Endothelial cell of umbilical vein (primary cell): Measurements from ENCODE around the gene EIF2B5. TPM values are rescaled to one million over a fixed set of nuclear protein-coding genes. Genes with fewer than 3 reads are reported as not detected.
A peak's percentile ranks its signal among the peaks of the same experiment; 100 is the strongest.

Experiments used
- BruUV-seq: library from RNA; stranded (reverse); fragments of 400-500 nt; replicated peaks from 2 replicates; lab custom pipeline; 2021; lab: Mats Ljungman, UMichigan
- CTCF ChIA-PET: fragments of 300-600, 350-600 bp; sonication (Branson Sonifier 250); formaldehyde crosslinking; loops from one replicate; lab custom pipeline; 2021; ENCODE audit warnings: antibody characterized with exemption, inconsistent platforms; lab: Charles Lee
- POLR2A ChIA-PET: fragments of 300-600, 350-600 bp; sonication (Branson Sonifier 250); formaldehyde crosslinking; loops from one replicate; lab custom pipeline; 2021; ENCODE audit warnings: antibody characterized with exemption, inconsistent platforms; lab: Charles Lee
- DNase-seq: peaks from one replicate; pipeline ENCODE4 v3.0.0-alpha.2; 2011; ENCODE audit warnings: low read depth, low spot score
- FAIRE-seq: peaks from 2 replicates; lab custom pipeline; 2011; peaks lifted over from hg19 to GRCh38; lab: Jason Lieb, UNC
- H2AFZ ChIP-seq: 2 replicates; pipeline ENCODE4 v1.6.0; 2012; ENCODE audit warnings: low read depth, low read length, control low read depth, inconsistent platforms
- H3K27ac ChIP-seq: 2 replicates; pipeline ENCODE4 v1.5.1; 2011; ENCODE audit warnings: low read depth, mild to moderate bottlenecking, control low read depth, low read length, moderate library complexity; ENCODE audit not compliant: insufficient read depth
- H3K27me3 ChIP-seq, 2 experiments: 2 replicates each; pipeline versions ENCODE4 v1.6.0 to v1.6.1; 2011; ENCODE audit warnings: low read length in 2 of 2, mixed read lengths in 1 of 2; ENCODE audit not compliant: control insufficient read depth in 2 of 2, insufficient read depth in 2 of 2
- H3K36me3 ChIP-seq, 2 experiments: 2 replicates in 1 of 2; 3 replicates in 1 of 2; pipeline ENCODE4 v1.5.1; 2011; ENCODE audit warnings: low read length in 2 of 2, mild to moderate bottlenecking in 1 of 2, moderate library complexity in 1 of 2; ENCODE audit not compliant: control insufficient read depth in 2 of 2, insufficient read depth in 2 of 2; ENCODE audit errors: extremely low read depth in 1 of 2
- H3K4me1 ChIP-seq: 3 replicates; pipeline ENCODE4 v1.5.1; 2011; ENCODE audit warnings: mild to moderate bottlenecking, low read length; ENCODE audit not compliant: control insufficient read depth, insufficient read depth; ENCODE audit errors: extremely low read depth
- H3K4me2 ChIP-seq: 2 replicates; pipeline ENCODE4 v1.6.1; 2011; ENCODE audit warnings: low read length, control low read depth, mixed read lengths; ENCODE audit not compliant: insufficient read depth
- H3K4me3 ChIP-seq, 3 experiments: fragments of 200-600 bp in 1 of 3; sonication (generic), shearing (Covaris generic) in 1 of 3; replicated peaks in 1 of 3; 2 replicates each; pipeline ENCODE4 v1.5.1; 2011 to 2016; ENCODE audit warnings: control low read depth in 3 of 3, low read length in 3 of 3, mild to moderate bottlenecking in 2 of 3, inconsistent platforms in 1 of 3, low read depth in 1 of 3, moderate library complexity in 1 of 3; ENCODE audit not compliant: insufficient read depth in 1 of 3
- H3K79me2 ChIP-seq: 2 replicates; pipeline ENCODE4 v1.6.0; 2012; ENCODE audit warnings: low read length, inconsistent platforms; ENCODE audit not compliant: control insufficient read depth, insufficient read depth
- H3K9ac ChIP-seq: replicated peaks from 2 replicates; pipeline ENCODE3; 2011; ENCODE audit warnings: low read length, control low read depth; ENCODE audit not compliant: insufficient read depth; ENCODE audit errors: extremely low read depth
- H3K9me1 ChIP-seq: replicated peaks from 3 replicates; pipeline ENCODE4 v1.6.0; 2011; ENCODE audit warnings: mild to moderate bottlenecking, low read length; ENCODE audit not compliant: control insufficient read depth, insufficient read depth; ENCODE audit errors: extremely low read depth
- H3K9me3 ChIP-seq: replicated peaks from 2 replicates; pipeline ENCODE4 v1.5.1; 2012; ENCODE audit warnings: low read length, inconsistent platforms; ENCODE audit not compliant: control insufficient read depth, insufficient read depth
- H4K20me1 ChIP-seq: replicated peaks from 2 replicates; pipeline ENCODE3; 2011; ENCODE audit warnings: mild to moderate bottlenecking, low read length; ENCODE audit not compliant: control insufficient read depth, insufficient read depth; ENCODE audit errors: extremely low read depth
- CTCF ChIP-seq, 2 donors: IDR thresholded peaks; 1 replicate in 1 of 2; 2 replicates in 1 of 2; pipeline ENCODE4 v1.5.1; 2011; ENCODE audit warnings: low read length in 2 of 2, mild to moderate bottlenecking in 2 of 2, moderate library complexity in 2 of 2, control low read depth in 1 of 2, inconsistent platforms in 1 of 2, low read depth in 1 of 2; ENCODE audit not compliant: insufficient read depth in 1 of 2; ENCODE audit errors: extremely low read depth in 1 of 2
- EZH2 ChIP-seq: IDR thresholded peaks from 2 replicates; pipeline ENCODE4 v1.6.1; 2012; ENCODE audit warnings: borderline replicate concordance, low read depth, mild to moderate bottlenecking, moderate library complexity, low read length, inconsistent platforms; ENCODE audit not compliant: severe bottlenecking
- GATA2 ChIP-seq: IDR thresholded peaks from 2 replicates; pipeline ENCODE4 v1.7.0; 2011; ENCODE audit warnings: low read depth, mild to moderate bottlenecking, moderate library complexity, mixed read lengths, low read length; ENCODE audit not compliant: insufficient read length, insufficient read depth
- JUN ChIP-seq: IDR thresholded peaks from 2 replicates; pipeline ENCODE4 v1.6.1; 2011; ENCODE audit warnings: borderline replicate concordance, low read depth; ENCODE audit not compliant: insufficient read length, insufficient read depth
- MAX ChIP-seq: IDR thresholded peaks from 2 replicates; pipeline ENCODE4 v1.6.1; 2011; ENCODE audit not compliant: insufficient read depth, insufficient read length
- MYC ChIP-seq: IDR thresholded peaks from one replicate; pipeline ENCODE4 v1.6.1; 2011; ENCODE audit warnings: mild to moderate bottlenecking, low read depth, low read length
- POLR2A ChIP-seq: IDR thresholded peaks from 2 replicates; pipeline ENCODE4 v1.6.1; 2012; ENCODE audit warnings: low read depth, mild to moderate bottlenecking, control low read depth, low read length
- dilution Hi-C: fragments of 300-500 bp; cut with MboI; formaldehyde crosslinking; loops from one replicate; pipeline ENCODE4 v1.15.0; 2019; ENCODE audit warnings: low sequenced_read_pairs; ENCODE audit not compliant: extremely low pct_ligation_motif_present
- intact Hi-C: fragments of 100-400 bp; cut with micrococcal nuclease; formaldehyde crosslinking; loops from one replicate; pipeline ENCODE4 v1.10.0; 2022
- polyA plus RNA-seq, 4 experiments: library from polyadenylated mRNA; depleted of rRNA in 3 of 4; stranded (reverse) in 3 of 4; unstranded in 1 of 4; fragments of >200 nt; gene quantifications; 2 replicates each; pipeline versions ENCODE4 v1.2.1 to v1.2.3, GENCODE V29; 2011 to 2012; ENCODE audit warnings: missing spikeins in 1 of 4
- total RNA-seq: library from RNA; stranded (reverse); gene quantifications from 2 replicates; pipeline ENCODE4 v1.2.3, GENCODE V29; 2021

EIF2B5 gene
- total and polyA plus RNA-seq, 2 donors (not counting 3 experiments of a cell fraction or from before 2014, with no cell fraction given) = 42.7 to 44.7 TPM

- H3K79me2 ChIP-seq = peaks cover 31% of the 10 kb centered on the region
- peak overlapping the region; percentile 67 to 92 (median 90) for H3K4me3 ChIP-seq
- no peaks in the 10 kb centered on the region for H3K9me1 ChIP-seq
- H3K4me1 ChIP-seq = peaks cover 27% of the 10 kb centered on the region
- H3K36me3 ChIP-seq = peaks cover 3% of the 10 kb centered on the region in 2 experiments
- H3K9me3 ChIP-seq = no peaks in the 10 kb centered on the region
- no peak for FAIRE-seq
- H3K9ac ChIP-seq = peak overlapping the region; percentile 87
- H4K20me1 ChIP-seq = no peaks in the 10 kb centered on the region
- H2AFZ ChIP-seq = peak overlapping the region; percentile 49
- no peaks in the 10 kb centered on the region for H3K27me3 ChIP-seq
- dilution Hi-C loops (no loop called here), intact Hi-C loops (loop anchor here (1.0 to 2.0 kb wide), 6 partner anchors 21 to 239 kb away; partner anchors contain the start of genes ABCC5, ABCF3 and DVL3)
- H3K4me2 ChIP-seq = peak overlapping the region; percentile 91
- peak overlapping the region; percentile 0 for H3K27ac ChIP-seq
- BruUV-seq = TSS peak; percentile 80
- POLR2A ChIA-PET = no interaction called here
- DNase-seq = no peak
- TF ChIP-seq MYC (no peak), JUN (no peak), GATA2 (no peak), MAX (no peak), POLR2A (no peak), EZH2 (no peak), CTCF (IDR thresholded peaks at IDR 0.05; ENCODE audit: extremely low read depth in 1 of 2, insufficient read depth in 1 of 2, low read depth in 1 of 2, low read length in 2 of 2) (no peak)
- CTCF ChIA-PET = interaction anchor here (0.9 to 2.9 kb wide), 14 partner anchors 10 to 250 kb away, joined by 3 to 18 read pairs (median 6); partner anchors contain the start of genes DVL3, FAM131A and PARL
Observed at GRCh38 chr3:184134746-184135148, 411 bp upstream of the EIF2B5 start.
